SH-SY5Y (cell line): ENCODE measurements around the gene ZNF70.

ENCODE experiments used
- GATA2 ChIP-seq: IDR thresholded peaks from 2 replicates; pipeline ENCODE4 v1.6.1; 2011; ENCODE audit warnings: mild to moderate bottlenecking, low read depth, low read length
- GATA3 ChIP-seq: IDR thresholded peaks from 2 replicates; pipeline ENCODE4 v1.6.1; 2011; ENCODE audit warnings: low read depth, mild to moderate bottlenecking, low read length, moderate library complexity

DNA sequence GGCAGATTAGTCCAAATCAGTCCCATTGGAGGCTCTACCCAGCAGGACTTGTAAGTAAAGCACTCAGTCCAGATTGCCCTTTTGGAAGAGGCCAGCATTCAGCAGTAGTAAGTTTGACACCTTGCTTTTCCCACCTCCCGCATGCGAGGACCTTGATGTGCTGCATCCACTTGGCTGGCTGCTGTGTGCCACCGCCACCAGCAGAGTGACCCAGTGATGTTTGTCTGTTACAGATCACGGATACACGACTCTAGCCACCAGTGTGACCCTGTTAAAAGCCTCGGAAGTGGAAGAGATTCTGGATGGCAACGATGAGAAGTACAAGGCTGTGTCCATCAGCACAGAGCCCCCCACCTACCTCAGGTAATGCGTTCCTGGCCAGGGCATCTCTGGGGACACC, 42.4 kb upstream of the ZNF70 start:
- no peak for TF ChIP-seq GATA2
- no peak for TF ChIP-seq GATA3
